ENCODE data around the gene SRSF8.

SRSF8 gene

GRCh38 chr11:95100856-95101507 lies 34.3 kb downstream of the SRSF8 start:
- H3K79me2 ChIP-seq (ENCODE audit: control insufficient read depth, low read length), result peaks cover 3% of the 10 kb centered on the region; the same call in 1 of the 2 replicates
- no peaks in the 10 kb centered on the region for H3K27me3 ChIP-seq (ENCODE audit: control insufficient read depth, low read length)
- no peaks in the 10 kb centered on the region for H3K9me2 ChIP-seq (replicated peaks; ENCODE audit: control insufficient read depth, low read length)
- H3K36me3 ChIP-seq (ENCODE audit: control insufficient read depth, low read length), result no peaks in the 10 kb centered on the region
- no peak overlapping the region for H3K4me2 ChIP-seq (ENCODE audit: low read length)
- TF ChIP-seq CTCF (IDR thresholded peaks at IDR 0.05; ENCODE audit: low read depth, low read length, poor library complexity, severe bottlenecking), result no peak
- H4K20me1 ChIP-seq (ENCODE audit: control insufficient read depth, insufficient read depth, low read depth, low read length), result no peaks in the 10 kb centered on the region
- H3K27ac ChIP-seq (ENCODE audit: low read depth, low read length), result no peak overlapping the region
- H3K9me3 ChIP-seq (ENCODE audit: control insufficient read depth, insufficient read depth, low read length), result no peaks in the 10 kb centered on the region
- no peak overlapping the region for H3K4me3 ChIP-seq (ENCODE audit: low read length)
- peaks cover 16% of the 10 kb centered on the region for H3F3A ChIP-seq (ENCODE audit: control insufficient read depth, insufficient read depth)
- peaks cover 30% of the 10 kb centered on the region for H3K4me1 ChIP-seq (ENCODE audit: control insufficient read depth, low read length)

- no peak overlapping the region for H3K4me3 ChIP-seq (ENCODE audit: low read length)
- peaks cover 23% of the 10 kb centered on the region for H3K4me1 ChIP-seq (ENCODE audit: control insufficient read depth, low read length)
- no peaks in the 10 kb centered on the region for H3K27me3 ChIP-seq (ENCODE audit: control insufficient read depth, low read length)
- TF ChIP-seq CTCF (IDR thresholded peaks at IDR 0.05; ENCODE audit: low read depth, low read length, poor library complexity, severe bottlenecking), result no peak
- TF ChIP-seq EZH2phosphoT487 (IDR thresholded peaks at IDR 0.05; ENCODE audit: borderline replicate concordance, low read length), result no peak
- H3K27ac ChIP-seq (ENCODE audit: low read depth, low read length), result no peak overlapping the region
- no peaks in the 10 kb centered on the region for H3K9me2 ChIP-seq (replicated peaks; ENCODE audit: control insufficient read depth, low read length)
- H3K4me2 ChIP-seq (ENCODE audit: low read length), result no peak overlapping the region
- peaks cover 6% of the 10 kb centered on the region for H3F3A ChIP-seq (ENCODE audit: control insufficient read depth, insufficient read depth)
- no peaks in the 10 kb centered on the region for H4K20me1 ChIP-seq (ENCODE audit: control insufficient read depth, insufficient read depth, low read depth, low read length)
- H3K9me3 ChIP-seq (ENCODE audit: control insufficient read depth, insufficient read depth, low read length), result no peaks in the 10 kb centered on the region
- peaks cover 3% of the 10 kb centered on the region for H3K79me2 ChIP-seq (ENCODE audit: control insufficient read depth, low read length)
- H3K36me3 ChIP-seq (ENCODE audit: control insufficient read depth, low read length), result no peaks in the 10 kb centered on the region
Observed at GRCh38 chr11:95101935-95102334, 35.2 kb downstream of the SRSF8 start.

GRCh38 chr11:95102733-95103132 lies 36.0 kb downstream of the SRSF8 start:
- Histone ChIP-seq H3K9me2 (replicated peaks; ENCODE audit: control insufficient read depth, low read length) (no peaks in the 10 kb centered on the region), H4K20me1 (ENCODE audit: control insufficient read depth, insufficient read depth, low read depth, low read length) (no peaks in the 10 kb centered on the region), H3K36me3 (ENCODE audit: control insufficient read depth, low read length) (no peaks in the 10 kb centered on the region), H3F3A (ENCODE audit: control insufficient read depth, insufficient read depth) (no peaks in the 10 kb centered on the region), H3K4me1 (ENCODE audit: control insufficient read depth, low read length) (peaks cover 19% of the 10 kb centered on the region), H3K79me2 (ENCODE audit: control insufficient read depth, low read length) (no peaks in the 10 kb centered on the region; the same call in 1 of the 2 replicates), H3K27ac (ENCODE audit: low read depth, low read length) (no peak overlapping the region), H3K4me2 (ENCODE audit: low read length) (no peak overlapping the region), H3K27me3 (ENCODE audit: control insufficient read depth, low read length) (no peaks in the 10 kb centered on the region), H3K4me3 (ENCODE audit: low read length) (no peak overlapping the region), H3K9me3 (ENCODE audit: control insufficient read depth, insufficient read depth, low read length) (no peaks in the 10 kb centered on the region)
- TF ChIP-seq EZH2phosphoT487 (IDR thresholded peaks at IDR 0.05; ENCODE audit: borderline replicate concordance, low read length) (no peak), CTCF (IDR thresholded peaks at IDR 0.05; ENCODE audit: low read depth, low read length, poor library complexity, severe bottlenecking) (no peak)

Measured in DOHH2 (cell line).